Gastroesophageal sphincter (tissue), 4 donors: ENCODE data around the gene PROC. TPM values are rescaled to one million over a fixed set of nuclear protein-coding genes. Genes with fewer than 3 reads are reported as not detected.
A peak's percentile ranks its signal among the peaks of the same experiment; 100 is the strongest.

ENCODE experiments used
- ATAC-seq: fragments of 150-250 bp; one replicate; pipeline ENCODE4 v1.9.1; 2016; ENCODE audit warnings: mild to moderate bottlenecking, moderate library complexity
- H3K27ac ChIP-seq, 4 donors: fragments of 200-600 bp; sonication (generic) in 3 of 4; 1 replicate in 3 of 4; 2 replicates in 1 of 4; pipeline ENCODE4 v1.5.1; 2016 to 2019
- H3K27me3 ChIP-seq: fragments of 200-600 bp; sonication (generic); one replicate; pipeline ENCODE4 v1.5.1; 2019
- H3K36me3 ChIP-seq, 2 donors: fragments of 200-600 bp; sonication (generic); one replicate each; pipeline ENCODE4 v1.5.1; 2019; ENCODE audit warnings: control low read depth in 1 of 2
- H3K4me1 ChIP-seq, 3 donors: fragments of 200-600 bp; sonication (generic); 1 replicate in 2 of 3; 2 replicates in 1 of 3; pipeline ENCODE4 v1.5.1; 2016 to 2019; ENCODE audit warnings: control low read depth in 2 of 3
- H3K4me3 ChIP-seq, 2 donors: fragments of 200-600 bp; sonication (generic); one replicate each; pipeline ENCODE4 v1.5.1; 2019; ENCODE audit warnings: mild to moderate bottlenecking in 1 of 2, moderate library complexity in 1 of 2
- H3K9me3 ChIP-seq, 3 donors: fragments of 200-600 bp; sonication (generic); one replicate each; pipeline ENCODE4 v1.5.1; 2017 to 2019; ENCODE audit warnings: control low read depth in 2 of 3
- CTCF ChIP-seq, 4 experiments: fragments of 200-600 bp in 2 of 4; fragments of 450-650 bp in 2 of 4; sonication (generic) in 1 of 4; IDR thresholded peaks; one replicate each; pipeline ENCODE4 v1.5.1; 2017 to 2019; ENCODE audit warnings: antibody characterized with exemption in 4 of 4, mild to moderate bottlenecking in 2 of 4, moderate library complexity in 2 of 4
- EP300 ChIP-seq: sonication (generic); formaldehyde crosslinking; IDR thresholded peaks from one replicate; pipeline ENCODE4 v1.6.1; 2017; ENCODE audit warnings: antibody characterized with exemption, mild to moderate bottlenecking
- POLR2A ChIP-seq, 2 donors: fragments of 450-650 bp; IDR thresholded peaks; one replicate each; pipeline ENCODE4 v1.6.1; 2017; ENCODE audit warnings: antibody characterized with exemption in 2 of 2, mild to moderate bottlenecking in 2 of 2, moderate library complexity in 1 of 2
- POLR2AphosphoS5 ChIP-seq: sonication (generic); formaldehyde crosslinking; IDR thresholded peaks from one replicate; pipeline ENCODE4 v1.6.1; 2017; ENCODE audit warnings: antibody characterized with exemption
- WGBS, 2 donors: methylation state at CpG; one replicate each; pipeline ENCODE4 v1.1.5; 2018; ENCODE audit warnings: low coverage in 1 of 2; 5-methylcytosine and 5-hydroxymethylcytosine counted together
- total RNA-seq, 4 donors: library from RNA; depleted of rRNA; stranded (reverse); fragments of >200 nt; gene quantifications; one replicate each; pipeline ENCODE4 v1.1.0, GENCODE V29; 2016

Gene PROC
- total RNA-seq, 4 donors from 2014 or later = not detected

GRCh38 chr2:127416506-127417001 is 1.7 kb upstream of the PROC start:
- Histone ChIP-seq H3K4me3 (peak overlapping the region in 1 of 2 donors; percentile 49), H3K27ac (no peak overlapping the region), H3K36me3 (no peaks in the 10 kb centered on the region), H3K9me3 (no peaks in the 10 kb centered on the region), H3K27me3 (peaks cover 56% of the 10 kb centered on the region), H3K4me1 (peaks cover 0 to 30% (median 8%) of the 10 kb centered on the region in 3 donors)
- TF ChIP-seq CTCF (IDR thresholded peaks at IDR 0.05) = no peak
- no peak for TF ChIP-seq POLR2A (IDR thresholded peaks at IDR 0.05)
- TF ChIP-seq EP300 = no peak
- no peak for TF ChIP-seq POLR2AphosphoS5
- no peak for ATAC-seq
- WGBS, 2 donors = 38 to 48% methylated on average over 1 to 4 of the region's 4 CpGs

- TF ChIP-seq POLR2A (IDR thresholded peaks at IDR 0.05) (no peak), POLR2AphosphoS5 (no peak), CTCF (IDR thresholded peaks at IDR 0.05) (no peak), EP300 (no peak)
- ATAC-seq = no peak
- 81 to 90% methylated on average over 5 to 8 of the region's 8 CpGs for WGBS, 2 donors
- Histone ChIP-seq H3K4me3 (no peak overlapping the region), H3K9me3 (no peaks in the 10 kb centered on the region), H3K27ac (no peak overlapping the region), H3K4me1 (peaks cover 0 to 26% (median 6%) of the 10 kb centered on the region in 3 donors), H3K27me3 (peaks cover 64% of the 10 kb centered on the region), H3K36me3 (no peaks in the 10 kb centered on the region)
These were observed 821 bp upstream of the PROC start for GRCh38 chr2:127417406-127417805.

- H3K27me3 ChIP-seq = peaks cover 80% of the 10 kb centered on the region
- H3K9me3 ChIP-seq = no peaks in the 10 kb centered on the region
- WGBS, 2 donors = 85 to 86% methylated on average over 3 to 4 of the region's 4 CpGs
These were observed 844 bp downstream of the PROC start for GRCh38 chr2:127419112-127419430.

GRCh38 chr2:127419448-127420038 is 1.3 kb downstream of the PROC start:
- TF ChIP-seq POLR2A (IDR thresholded peaks at IDR 0.05) = no peak
- TF ChIP-seq POLR2AphosphoS5 = no peak
- TF ChIP-seq EP300 = no peak
- no peak for TF ChIP-seq CTCF (IDR thresholded peaks at IDR 0.05)
- Histone ChIP-seq H3K9me3 (no peaks in the 10 kb centered on the region), H3K4me1 (peaks cover 0 to 34% (median 19%) of the 10 kb centered on the region in 3 donors), H3K36me3 (no peaks in the 10 kb centered on the region), H3K4me3 (no peak overlapping the region), H3K27me3 (peaks cover 84% of the 10 kb centered on the region), H3K27ac (no peak overlapping the region)
- no peak for ATAC-seq
- 70 to 88% methylated on average over 2 to 7 of the region's 15 CpGs for WGBS, 2 donors

More at GRCh38 chr2:127419112-127419430, 844 bp downstream of the PROC start:
- ATAC-seq = no peak
- Histone ChIP-seq H3K36me3 (no peaks in the 10 kb centered on the region), H3K27ac (no peak overlapping the region), H3K4me3 (no peak overlapping the region), H3K4me1 (peaks cover 0 to 35% (median 19%) of the 10 kb centered on the region in 3 donors)
- TF ChIP-seq EP300 (no peak), POLR2A (IDR thresholded peaks at IDR 0.05) (no peak)

GRCh38 chr2:127420039-127420864 is 2.0 kb downstream of the PROC start:
- no peak overlapping the region for H3K4me3 ChIP-seq
- ATAC-seq = no peak
- peaks cover 92% of the 10 kb centered on the region for H3K27me3 ChIP-seq
- H3K27ac ChIP-seq = no peak overlapping the region
- H3K9me3 ChIP-seq = no peaks in the 10 kb centered on the region
- peaks cover 0 to 30% (median 19%) of the 10 kb centered on the region in 3 donors for H3K4me1 ChIP-seq
- no peaks in the 10 kb centered on the region for H3K36me3 ChIP-seq
- TF ChIP-seq POLR2A (IDR thresholded peaks at IDR 0.05) = no peak
- 13% methylated on average over 1 of the region's 8 CpGs; no CpG with 5 or more reads in 1 of the 2 donors for WGBS, 2 donors
